ENCODE data around the gene P3H2. TPM values are rescaled to one million over a fixed set of nuclear protein-coding genes. Genes with fewer than 3 reads are reported as not detected.
A peak's percentile ranks its signal among the peaks of the same experiment; 100 is the strongest.

P3H2 gene
- total and polyA plus RNA-seq, 9 of the 15 experiments (the other 6 are each of a cell fraction or from before 2014, with no cell fraction given), result 0.04 to 0.26 (median 0.22) TPM; not detected in 6

- no peak for TF ChIP-seq ZNF407 (IDR thresholded peaks at IDR 0.05; ENCODE audit: low read depth)
- no peak for TF ChIP-seq PHB2 (IDR thresholded peaks at IDR 0.05; ENCODE audit: low read depth)
- TF ChIP-seq ZBTB17 (CRISPR knock-in tag; IDR thresholded peaks at IDR 0.05), result no peak
- TF ChIP-seq TRIM24 (IDR thresholded peaks at IDR 0.05), result no peak
- TF ChIP-seq CREB3L1 (IDR thresholded peaks at IDR 0.05; ENCODE audit: borderline replicate concordance, low read depth), result no peak
- TF ChIP-seq ZNF175 (CRISPR knock-in tag; IDR thresholded peaks at IDR 0.05; ENCODE audit: low read depth), result no peak
- TF ChIP-seq COPS2 (conservative IDR thresholded peaks at IDR 0.05), result no peak
- TF ChIP-seq REST (IDR thresholded peaks at IDR 0.05; ENCODE audit: borderline replicate concordance), result peak; percentile 9; the same call in 1 of the 2 replicates
- no peak for TF ChIP-seq REST (CRISPR knock-in tag; IDR thresholded peaks at IDR 0.05; ENCODE audit: low read depth)
These were observed 159.1 kb downstream of the P3H2 start (continued) for GRCh38 chr3:189961522-189962161.
